ENCODE results near the gene GALNT18.

The GALNT18 gene

DNA sequence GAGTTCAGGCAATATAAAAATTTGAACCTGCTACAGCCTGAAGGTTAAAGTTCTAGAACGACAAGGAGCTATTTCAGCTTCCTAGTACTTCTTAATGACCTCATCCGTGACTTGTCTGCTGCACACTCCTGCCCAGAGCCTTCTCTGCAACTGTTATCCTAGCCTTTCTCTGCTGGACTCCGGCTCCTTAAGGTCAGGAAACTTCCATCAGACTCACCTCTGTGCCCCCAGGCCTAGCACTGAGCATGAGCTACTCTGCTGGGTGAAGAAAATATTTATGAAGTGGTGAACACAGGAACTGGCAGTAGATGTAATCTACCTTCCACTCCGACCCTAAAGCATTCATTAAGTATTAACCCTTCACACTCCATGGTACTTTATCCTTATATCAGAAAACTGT, 287.2 kb downstream of the GALNT18 start:
- no peak for DNase-seq

DNA sequence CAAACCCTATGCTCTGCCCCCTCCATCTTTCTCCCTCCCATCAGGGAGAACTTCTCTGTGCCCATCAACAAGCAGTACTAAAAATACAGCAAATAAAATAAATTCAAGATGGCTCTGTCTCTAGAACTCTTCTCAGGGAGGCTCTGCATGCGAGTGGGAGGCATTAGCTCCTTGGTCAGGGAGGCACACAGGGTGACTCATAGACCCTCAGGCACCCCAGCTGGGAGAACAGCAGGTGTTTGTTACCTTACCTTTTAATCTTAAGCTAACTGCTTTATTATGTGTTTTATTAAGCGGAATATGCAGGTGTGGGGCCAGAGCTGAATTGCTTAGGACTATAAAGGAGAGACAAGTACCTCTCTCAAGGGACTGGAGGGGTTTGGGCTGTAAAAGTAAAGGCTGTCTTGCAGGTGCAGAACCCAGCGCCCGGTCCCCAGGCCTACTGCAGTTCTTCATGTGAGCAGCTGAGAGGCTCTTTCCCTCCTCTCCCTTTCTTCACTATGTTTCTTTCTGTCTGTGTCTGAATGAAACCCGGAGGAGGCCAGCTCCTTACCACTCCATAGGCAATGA, 289.6 kb downstream of the GALNT18 start:
- DNase-seq: no peak

DNA sequence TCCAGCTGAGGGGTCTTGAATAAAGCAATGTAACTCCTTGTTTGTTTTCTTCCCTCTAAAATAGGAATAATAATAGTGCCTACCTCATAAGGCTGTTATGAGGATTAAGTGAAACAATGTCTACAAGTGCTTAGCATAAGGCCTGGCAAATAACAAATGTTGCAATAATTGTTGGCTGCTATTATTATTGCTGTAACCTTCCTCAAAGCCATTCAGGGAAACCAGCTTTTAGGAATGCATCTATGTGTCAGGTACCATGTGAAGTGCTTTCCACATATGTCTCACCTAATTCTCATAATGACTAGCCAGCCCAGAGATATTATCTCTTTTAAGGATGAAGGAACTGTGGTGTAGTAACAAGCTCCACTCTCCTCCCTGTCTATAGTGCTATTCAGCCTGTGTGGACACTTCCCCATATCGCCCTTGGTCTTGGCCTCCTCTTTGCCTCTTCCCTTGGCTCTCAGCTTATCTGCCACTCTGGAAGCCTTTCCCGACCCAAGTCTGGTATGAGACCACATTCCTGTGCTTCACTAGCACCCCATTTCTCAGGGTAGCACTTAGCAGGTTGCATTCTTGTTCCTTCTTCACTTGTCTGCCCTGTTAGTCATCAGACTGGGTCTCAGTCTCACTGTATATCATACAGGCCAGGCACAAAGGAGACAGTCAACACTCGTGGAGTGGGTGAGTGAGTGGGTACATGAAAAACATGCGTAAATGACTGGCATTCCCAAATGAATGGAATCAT, 292.6 kb downstream of the GALNT18 start:
- no peak for DNase-seq

DNA sequence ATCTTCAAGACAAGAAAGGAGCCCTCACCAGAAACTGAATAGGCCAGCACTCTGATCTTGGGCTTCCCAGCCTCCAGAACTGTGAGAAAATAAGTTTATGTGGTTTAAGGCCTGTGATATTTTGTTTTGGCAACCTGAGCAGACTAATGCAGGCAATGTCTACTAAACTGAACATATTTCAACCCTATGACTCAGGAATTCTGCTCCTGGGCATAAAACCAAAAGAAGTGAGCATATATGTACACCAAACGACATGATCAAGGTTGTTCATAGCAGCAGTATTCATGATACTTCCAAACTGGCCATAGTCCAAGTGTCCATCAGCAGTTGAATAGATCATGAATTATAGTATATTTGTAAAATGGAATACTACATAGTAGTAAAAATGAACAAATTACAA, 297.7 kb downstream of the GALNT18 start:
- DNase-seq: no peak

DNA sequence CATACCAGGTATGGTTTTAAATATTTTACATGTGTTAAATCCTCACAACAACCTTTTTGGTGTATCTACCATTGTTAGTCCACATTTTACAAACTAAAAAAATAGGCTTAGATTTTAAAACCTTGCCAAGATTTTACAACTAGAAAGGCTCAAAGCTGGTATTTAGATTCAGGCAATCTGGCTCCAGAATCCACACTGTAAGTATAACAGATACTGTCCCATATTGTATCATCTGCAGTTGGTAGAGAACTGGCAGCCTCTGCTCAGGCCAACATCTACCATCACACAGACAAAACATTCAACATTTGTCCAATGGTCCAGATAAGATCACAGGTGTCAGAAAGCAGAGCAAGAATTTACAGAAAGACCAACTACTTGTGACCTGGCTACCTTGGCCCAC, 299.7 kb downstream of the GALNT18 start:
- no peak for DNase-seq

DNA sequence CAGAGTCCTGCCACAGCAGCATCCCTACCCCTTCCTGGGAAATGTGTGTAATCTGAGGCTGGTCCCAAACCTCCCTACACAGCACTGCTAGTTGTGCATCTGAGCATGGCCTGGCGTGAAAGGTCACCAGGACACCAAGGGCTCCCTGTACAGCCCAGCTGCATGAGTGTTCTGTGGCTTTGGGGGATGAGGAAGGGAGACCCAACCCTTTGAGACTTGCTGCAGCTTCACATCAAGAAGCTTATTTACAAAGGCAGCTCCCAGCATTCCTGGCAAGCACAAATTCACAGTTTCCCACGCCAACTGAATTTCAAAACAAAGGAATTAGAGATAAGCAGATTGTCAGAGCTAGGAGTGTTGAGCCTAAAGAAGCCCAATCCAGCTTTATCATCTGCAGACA, 301.0 kb downstream of the GALNT18 start:
- DNase-seq: no peak

DNA sequence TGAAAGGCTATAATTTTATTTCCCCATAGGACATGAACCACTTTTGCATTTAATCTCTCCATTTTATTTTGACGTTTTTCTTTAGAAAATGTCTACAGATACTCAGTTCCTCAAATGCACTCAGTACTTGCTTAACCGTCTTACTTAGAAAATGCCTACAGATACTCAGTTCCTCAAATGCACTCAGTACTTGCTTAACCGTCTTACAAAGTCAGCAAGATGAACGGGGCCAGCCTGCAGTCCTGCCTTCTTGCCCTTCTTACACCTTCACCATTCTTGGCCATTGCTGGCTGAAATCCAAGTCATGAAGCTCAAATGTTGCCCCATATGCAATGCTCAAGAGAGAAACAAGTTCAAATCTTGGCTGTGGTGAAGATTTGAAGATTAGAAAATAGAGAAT, 302.8 kb downstream of the GALNT18 start:
- no peak for DNase-seq

DNA sequence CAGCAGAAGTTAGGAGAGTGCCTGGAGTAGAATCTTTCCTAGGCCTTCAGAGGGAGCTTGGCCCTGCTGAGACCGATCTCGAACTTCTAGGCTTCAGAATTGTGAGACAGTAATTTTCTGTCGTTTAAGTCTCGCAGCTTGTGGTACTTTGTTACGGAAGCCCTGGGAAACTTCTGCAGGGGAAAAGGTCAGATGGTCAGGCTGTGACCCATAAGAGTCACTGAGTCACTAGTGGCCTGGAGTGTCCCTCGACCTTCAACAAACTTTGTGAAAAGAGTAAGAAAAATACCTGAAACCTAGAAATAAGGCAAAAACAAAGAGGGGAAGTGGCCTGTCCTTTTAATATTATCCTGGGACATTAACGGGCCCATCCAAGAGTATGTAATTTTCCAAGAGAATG, 303.3 kb downstream of the GALNT18 start:
- no peak for DNase-seq

DNA sequence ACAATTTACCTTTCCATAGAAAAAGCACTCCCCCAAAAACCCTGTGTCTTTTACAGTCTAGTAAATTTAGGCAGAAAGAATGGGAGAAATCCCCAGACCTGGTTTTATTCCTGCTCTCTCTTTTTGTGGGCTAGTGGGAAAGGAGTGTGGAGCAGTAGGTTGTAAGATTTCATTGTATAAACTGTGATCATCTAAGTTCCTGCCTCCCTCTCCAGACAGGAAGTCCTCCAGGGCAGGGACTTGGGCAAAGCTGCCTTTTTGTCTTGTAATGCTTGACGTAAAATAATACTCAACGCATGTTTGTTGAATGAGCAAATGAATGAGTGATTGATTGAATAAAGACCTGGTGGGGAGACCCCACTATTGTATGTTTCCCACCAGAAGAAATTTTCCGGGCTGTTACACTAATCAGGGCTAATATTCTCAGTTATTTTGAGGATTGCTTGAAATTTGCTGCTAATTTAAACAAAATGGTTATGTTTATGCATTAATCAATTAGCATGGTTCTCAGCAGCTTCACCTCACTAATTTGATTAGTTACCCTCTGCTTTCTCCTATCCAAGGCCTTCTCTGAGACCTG, 305.1 kb downstream of the GALNT18 start:
- DNase-seq: no peak

DNA sequence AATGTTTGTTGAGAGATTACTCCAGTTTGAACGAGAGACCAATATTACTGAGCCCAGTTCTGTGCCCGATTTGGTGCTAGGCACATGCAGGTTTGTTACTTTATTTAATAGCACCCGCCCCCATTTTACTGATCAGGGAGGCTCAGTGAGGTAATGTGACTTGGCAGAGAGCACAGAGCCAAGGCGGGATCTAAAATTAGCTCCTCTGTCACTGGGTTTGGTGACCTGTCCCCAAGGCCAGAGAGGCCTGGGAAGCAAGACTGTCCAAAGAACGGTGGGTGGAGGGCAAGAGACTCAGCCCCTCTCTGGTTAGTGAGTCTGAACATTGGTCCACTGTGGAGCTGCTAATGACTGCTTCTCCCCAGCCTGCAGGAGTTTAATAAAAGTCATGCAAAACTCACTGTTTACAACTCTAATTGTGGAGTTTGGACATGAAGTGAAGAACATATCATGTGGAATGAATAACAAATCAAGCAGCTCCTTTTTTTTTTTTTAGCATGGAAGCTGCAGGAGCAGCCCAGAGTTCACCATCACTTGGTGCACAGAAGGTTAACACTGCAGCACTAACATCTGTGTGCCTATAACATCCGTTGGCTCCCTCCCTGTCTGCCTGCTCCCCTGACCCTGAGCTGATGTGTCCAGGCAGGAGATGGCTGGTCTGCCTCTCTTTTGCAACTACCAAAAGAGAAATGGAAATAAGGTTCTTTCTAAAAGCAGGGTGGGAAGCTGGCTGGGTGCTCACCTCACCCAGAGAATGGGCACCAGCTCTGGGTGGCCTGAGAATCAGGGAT, 307.7 kb downstream of the GALNT18 start:
- DNase-seq: no peak

DNA sequence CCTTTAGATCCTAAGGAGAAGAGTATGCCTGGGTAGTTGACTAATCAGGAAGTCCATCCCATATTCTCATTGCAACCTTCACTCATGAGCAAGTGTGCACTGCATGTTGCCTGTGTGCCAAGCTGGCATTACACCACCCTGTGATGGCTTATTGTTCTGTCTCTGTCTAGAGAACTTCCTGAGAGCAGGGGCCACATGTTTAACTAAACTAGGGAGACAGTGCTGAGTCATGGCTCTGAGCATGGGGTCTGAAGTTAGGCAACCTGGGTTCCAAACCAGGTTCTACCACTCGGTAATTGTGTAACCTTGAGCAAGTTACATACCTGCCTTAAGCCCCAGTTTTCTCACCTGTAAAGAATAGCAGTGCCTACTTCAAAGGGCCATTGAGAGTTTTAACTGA, 308.4 kb downstream of the GALNT18 start:
- no peak for DNase-seq

DNA sequence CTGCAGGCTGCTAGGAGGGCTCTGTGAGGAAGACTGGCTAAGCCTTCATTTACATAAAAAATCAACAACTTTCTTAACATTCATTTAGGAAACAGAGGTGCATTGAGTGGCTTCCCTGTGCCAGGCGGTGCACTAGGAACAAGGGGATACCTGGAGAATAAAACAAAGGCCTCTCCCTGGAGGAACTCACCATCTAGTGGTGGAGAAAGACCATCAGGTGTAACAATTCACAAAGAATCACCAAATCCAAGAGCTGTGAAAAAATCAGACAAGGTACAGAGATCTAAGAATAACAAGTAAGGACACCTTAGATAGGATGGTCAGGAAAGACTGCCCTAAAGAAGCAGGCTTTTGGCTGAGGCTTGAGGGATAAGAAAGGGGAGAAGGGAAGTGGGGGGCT, 309.1 kb downstream of the GALNT18 start:
- no peak for DNase-seq

DNA sequence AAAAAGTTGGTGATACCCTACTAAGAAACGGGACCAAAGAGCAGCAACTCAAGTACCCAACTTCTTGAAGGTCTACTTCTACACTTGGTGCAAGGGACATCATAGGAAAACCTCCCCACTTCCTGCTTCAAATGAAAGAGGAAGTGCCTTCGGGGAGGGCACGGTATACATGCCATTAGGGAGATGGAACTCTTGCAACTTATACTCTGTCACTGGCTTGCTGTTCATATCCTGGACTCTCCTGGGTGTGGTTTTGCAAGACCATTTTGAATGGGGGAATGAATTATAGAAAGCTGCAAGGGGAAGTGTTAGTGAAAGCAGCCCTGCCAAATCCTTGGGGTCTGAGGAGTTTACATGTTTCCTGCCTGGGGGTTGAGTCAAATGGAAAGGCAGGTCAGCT, 310.6 kb downstream of the GALNT18 start:
- DNase-seq: no peak

DNA sequence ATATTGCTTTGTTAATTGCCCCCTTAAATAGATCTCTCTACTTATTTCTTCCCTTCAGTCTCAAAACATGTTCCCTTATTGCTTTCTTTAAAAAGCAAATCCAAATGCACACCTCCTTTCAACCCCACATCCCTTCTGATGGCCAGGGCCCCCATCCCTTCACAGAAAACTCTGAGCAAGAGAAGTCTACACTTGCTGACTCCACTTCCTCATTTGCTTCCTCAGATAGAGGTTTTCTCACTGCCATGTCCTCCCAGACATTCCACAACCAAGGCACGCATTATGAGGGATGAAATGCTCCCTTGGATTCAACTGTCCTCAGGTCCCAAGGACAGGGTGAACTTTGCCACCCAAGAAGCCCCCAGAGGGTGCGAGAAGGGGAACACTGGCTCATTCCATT, 311.9 kb downstream of the GALNT18 start:
- DNase-seq: no peak

DNA sequence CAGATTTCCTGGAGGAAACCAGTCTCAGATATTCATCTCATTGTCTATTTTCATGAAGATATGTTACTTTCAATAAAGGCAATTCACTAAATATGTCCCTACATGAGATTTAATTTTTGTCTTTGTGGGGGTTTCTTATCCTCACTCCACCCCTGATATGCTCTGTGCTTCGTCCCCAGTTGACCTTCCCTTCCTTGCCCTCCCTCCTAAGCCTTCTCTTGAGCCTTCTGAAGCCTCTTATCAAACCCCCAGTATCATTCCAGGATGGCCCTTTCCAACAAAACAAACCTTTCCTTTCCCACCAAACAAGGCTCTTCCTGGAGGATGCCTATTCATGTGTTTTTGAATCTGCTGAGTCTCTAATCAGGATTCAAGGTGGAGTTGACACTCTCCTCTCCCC, 313.6 kb downstream of the GALNT18 start:
- DNase-seq: no peak

DNA sequence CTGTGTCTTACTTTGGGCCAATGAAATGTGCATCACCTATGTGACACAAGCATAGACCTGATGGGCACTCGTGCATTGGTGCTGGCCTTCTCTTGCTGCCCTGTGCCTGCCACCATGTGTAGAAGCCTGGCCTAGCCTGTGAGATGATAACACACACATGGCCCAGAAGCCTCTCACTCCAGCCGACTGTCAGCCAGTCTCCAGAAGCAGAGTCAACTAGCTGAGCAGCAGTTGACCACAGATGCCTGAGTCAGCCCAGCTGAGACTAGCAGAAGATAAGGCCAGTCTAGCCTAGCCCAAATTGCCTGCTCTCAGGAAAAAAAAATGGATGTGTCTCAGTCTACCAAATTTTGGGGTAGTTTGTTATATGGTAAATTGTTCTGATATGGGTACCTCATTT, 314.9 kb downstream of the GALNT18 start:
- DNase-seq: no peak

DNA sequence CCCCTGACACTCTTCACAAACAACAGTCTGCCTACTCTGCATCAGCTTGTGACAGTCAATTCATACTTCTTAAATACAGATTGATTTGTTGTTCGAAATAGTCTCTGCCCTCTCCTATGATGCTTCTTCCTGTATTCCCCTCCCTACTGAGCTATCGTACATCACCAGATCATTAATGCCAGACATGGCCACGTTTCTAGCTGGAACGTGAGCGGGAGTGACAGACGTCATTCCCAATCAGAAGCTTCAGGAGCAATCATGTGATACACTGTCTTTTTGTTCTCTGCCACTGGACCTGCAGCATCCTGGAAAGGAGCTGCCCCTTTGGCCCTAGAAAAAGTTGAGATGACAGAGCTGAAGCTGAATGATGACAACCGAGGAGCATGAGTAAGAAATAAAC, 317.3 kb downstream of the GALNT18 start:
- no peak for DNase-seq

DNA sequence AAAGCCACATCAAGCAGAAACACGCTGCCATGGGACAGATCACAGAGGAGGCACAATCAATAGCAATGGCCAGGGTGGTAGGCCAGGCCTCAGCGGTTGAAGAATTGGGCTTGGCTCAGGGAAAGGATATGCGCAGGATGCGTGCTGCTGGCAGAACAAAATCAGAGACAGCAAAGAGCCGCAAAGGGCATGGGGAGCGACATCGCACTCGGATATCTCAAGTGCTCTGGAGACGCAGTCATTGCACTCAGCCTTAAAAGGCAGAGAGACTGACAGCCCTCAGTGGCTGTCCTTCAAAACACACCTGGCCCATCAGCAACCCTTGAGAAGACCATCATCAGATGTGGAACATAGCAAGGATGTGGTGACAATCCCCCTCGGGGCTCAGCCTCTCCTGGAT, 319.2 kb downstream of the GALNT18 start:
- DNase-seq: no peak

DNA sequence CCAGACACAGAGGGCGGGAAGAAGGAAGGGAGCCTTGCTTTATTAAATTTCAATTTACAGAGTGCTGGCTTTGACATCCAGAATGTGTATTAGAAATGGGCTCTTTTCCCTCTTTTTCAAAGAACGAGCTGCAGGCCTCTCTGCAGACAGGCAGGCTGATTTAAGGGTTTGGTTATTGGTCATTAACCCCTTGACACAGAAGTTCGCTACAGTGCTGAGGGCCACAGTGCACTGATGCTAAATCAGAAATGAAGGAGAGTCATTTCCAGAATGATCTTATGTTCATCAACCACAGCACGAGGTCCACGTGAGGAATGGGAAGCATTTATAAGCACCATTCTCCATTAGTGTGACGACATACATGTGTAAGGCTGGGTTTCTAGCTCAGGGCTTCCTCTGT, 320.6 kb downstream of the GALNT18 start:
- DNase-seq: no peak

DNA sequence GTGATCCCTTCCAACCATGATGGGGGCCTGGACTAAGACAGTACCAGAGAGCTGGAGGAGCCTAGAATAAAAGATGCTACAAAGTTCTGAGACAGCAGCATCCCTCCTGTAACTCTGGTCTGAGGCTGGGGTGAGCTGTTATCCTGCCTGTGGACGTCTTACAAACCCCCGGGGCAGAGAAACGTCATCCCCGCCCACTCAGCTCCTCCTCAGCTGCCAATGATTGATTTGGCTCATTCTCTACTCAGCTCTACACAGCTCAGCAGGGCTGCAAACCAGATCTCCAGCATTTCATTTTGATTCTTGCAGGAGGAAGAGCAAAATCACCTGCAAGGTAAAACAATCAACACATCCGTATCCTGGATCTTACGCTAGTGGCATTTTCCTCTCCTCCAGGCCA, 324.2 kb downstream of the GALNT18 start:
- no peak for DNase-seq

DNA sequence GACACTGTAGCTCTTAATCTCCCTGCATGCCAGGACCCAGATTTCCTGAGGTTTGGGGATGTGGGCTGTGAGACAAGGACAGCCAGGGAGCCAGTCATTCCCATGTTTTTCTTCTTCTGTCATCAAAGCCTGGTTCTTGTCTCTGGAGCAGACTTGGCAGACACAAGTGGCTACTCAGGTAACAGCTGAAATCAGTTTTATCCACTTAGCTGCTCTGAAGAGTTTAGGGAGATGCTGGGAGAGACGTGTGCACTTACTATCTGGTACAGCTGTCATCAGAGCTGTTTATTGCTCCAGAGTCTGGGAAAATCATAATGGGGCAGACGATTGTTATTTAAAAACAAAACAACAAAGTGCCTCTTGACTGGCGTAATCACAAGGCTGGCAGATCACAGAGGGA, 325.4 kb downstream of the GALNT18 start:
- DNase-seq: no peak

DNA sequence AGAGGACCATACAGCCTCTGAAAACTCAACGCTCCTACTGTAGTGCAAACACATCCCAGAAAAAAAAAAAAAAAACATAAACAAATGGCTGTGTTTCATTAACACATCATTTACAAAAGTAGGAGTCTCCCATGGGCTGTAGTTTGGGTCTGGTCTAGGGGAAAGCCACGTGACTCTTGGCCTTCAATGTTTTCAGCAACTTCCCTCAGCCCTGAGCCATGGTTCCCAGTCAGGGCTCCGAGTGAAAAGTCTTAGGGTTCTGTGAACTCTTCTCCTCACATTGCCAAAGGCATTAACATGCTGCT, 327.3 kb downstream of the GALNT18 start:
- no peak for DNase-seq

DNA sequence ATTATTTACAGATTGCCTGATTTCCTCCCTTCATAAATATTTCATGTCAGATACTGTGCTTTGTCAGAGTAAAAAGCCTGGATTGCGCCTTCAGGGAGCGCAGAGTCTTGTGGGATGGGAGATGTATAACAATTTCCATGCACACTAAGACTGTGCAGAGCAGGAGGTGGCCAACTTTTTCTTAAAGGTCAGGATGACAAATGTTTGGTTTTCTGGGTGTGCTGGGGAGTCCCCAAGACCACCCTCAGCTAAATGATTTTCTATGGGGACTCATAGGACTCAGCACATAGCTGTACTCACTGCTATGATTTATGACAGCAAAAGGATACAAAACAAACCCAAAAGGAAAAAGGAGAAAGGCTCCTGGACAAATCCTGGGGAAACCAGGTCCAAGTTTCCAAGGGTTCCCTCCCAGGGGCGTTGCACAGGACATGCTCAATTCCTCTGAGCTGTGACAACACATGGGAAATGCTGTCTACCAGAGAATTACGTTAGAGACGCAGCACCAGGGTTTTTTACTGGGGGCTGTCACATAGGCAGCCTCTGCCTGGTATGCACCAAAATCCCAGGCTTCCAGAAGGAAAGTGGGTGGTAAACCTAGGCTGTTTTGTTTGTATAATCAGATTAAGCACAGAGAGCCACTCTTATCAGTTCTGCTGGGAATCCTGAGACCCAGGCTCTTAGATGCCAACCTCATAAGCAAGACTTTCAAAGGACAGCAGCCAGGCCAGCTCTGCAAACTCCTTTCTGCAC, 327.8 kb downstream of the GALNT18 start:
- no peak for DNase-seq
